ENCODE results near the gene ARFGAP2.

DNA sequence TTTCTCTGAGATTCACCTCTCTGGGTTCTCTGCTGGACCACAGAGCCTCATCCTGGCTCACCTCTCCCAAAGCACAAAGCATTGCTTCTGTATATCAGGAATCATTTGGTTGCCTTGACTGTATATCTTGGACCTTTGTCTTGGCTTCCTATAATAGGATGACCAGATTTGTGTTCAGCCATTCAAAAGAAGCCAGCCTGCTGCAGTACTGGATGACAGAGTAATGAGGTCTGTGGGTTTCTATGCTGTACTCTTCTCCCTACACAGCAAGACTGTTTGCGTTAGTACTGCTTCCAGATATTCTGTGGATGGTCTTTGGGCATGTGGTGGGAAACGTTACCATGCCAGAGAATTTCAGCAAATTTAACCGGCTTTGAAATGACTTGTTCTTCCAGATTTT lies 39.8 kb downstream of the ARFGAP2 start:
- no peak for TF ChIP-seq CTCF (IDR thresholded peaks at IDR 0.05; ENCODE audit: poor library complexity, severe bottlenecking)
- TF ChIP-seq SMC3 (conservative IDR thresholded peaks at IDR 0.05; ENCODE audit: poor library complexity) = no peak
- TF ChIP-seq EZH2 (IDR thresholded peaks at IDR 0.05; ENCODE audit: borderline replicate concordance, insufficient read depth, low read length, poor library complexity, severe bottlenecking) = no peak
- TF ChIP-seq EP300 (conservative IDR thresholded peaks at IDR 0.05; ENCODE audit: poor library complexity, severe bottlenecking) = no peak
